ENCODE measurements around the gene SERPINA5.

Gene SERPINA5

GRCh38 chr14:94592457-94592856 lies 11.2 kb downstream of the SERPINA5 start:
- no peak for DNase-seq (ENCODE audit: low spot score in 2 of 2)
- Histone ChIP-seq H3K27me3 (ENCODE audit: low read depth) (no peaks in the 10 kb centered on the region), H3K4me3 (no peak overlapping the region), H3K4me1 (no peaks in the 10 kb centered on the region), H3K9me3 (no peaks in the 10 kb centered on the region), H3K36me3 (replicated peaks) (no peaks in the 10 kb centered on the region)
- in situ Hi-C loops (cut with MboI; ENCODE audit: low sequenced_read_pairs), result no loop called here

GRCh38 chr14:94593376-94593748 lies 12.1 kb downstream of the SERPINA5 start:
- no peaks in the 10 kb centered on the region for H3K36me3 ChIP-seq (replicated peaks)
- no peaks in the 10 kb centered on the region for H3K27me3 ChIP-seq (ENCODE audit: low read depth)
- no peaks in the 10 kb centered on the region for H3K9me3 ChIP-seq
- H3K4me1 ChIP-seq, result no peaks in the 10 kb centered on the region
- DNase-seq (ENCODE audit: low spot score in 2 of 2), result no peak
- no peak overlapping the region for H3K4me3 ChIP-seq
- in situ Hi-C loops (cut with MboI; ENCODE audit: low sequenced_read_pairs), result no loop called here

- Histone ChIP-seq H3K4me3 (no peak overlapping the region), H3K9me3 (no peaks in the 10 kb centered on the region), H3K27me3 (ENCODE audit: low read depth) (no peaks in the 10 kb centered on the region), H3K36me3 (replicated peaks) (no peaks in the 10 kb centered on the region), H3K4me1 (no peaks in the 10 kb centered on the region)
- DNase-seq (ENCODE audit: low spot score in 2 of 2), result no peak
- in situ Hi-C loops (cut with MboI; ENCODE audit: low sequenced_read_pairs), result no loop called here
These were observed 12.7 kb downstream of the SERPINA5 start for GRCh38 chr14:94593749-94594431.

GRCh38 chr14:94594441-94594840 lies 13.2 kb downstream of the SERPINA5 start:
- in situ Hi-C loops (cut with MboI; ENCODE audit: low sequenced_read_pairs), result no loop called here

GRCh38 chr14:94595912-94596311 lies 14.7 kb downstream of the SERPINA5 start:
- no peaks in the 10 kb centered on the region for H3K4me1 ChIP-seq

More at GRCh38 chr14:94594441-94594840, 13.2 kb downstream of the SERPINA5 start:
- H3K36me3 ChIP-seq (replicated peaks), result no peaks in the 10 kb centered on the region
- H3K9me3 ChIP-seq, result no peaks in the 10 kb centered on the region
- no peak overlapping the region for H3K4me3 ChIP-seq
- no peaks in the 10 kb centered on the region for H3K27me3 ChIP-seq (ENCODE audit: low read depth)
- no peaks in the 10 kb centered on the region for H3K4me1 ChIP-seq
- no peak for DNase-seq (ENCODE audit: low spot score in 2 of 2)

GRCh38 chr14:94596361-94596760 lies 15.1 kb downstream of the SERPINA5 start:
- no peak for DNase-seq (ENCODE audit: low spot score in 2 of 2)
- H3K36me3 ChIP-seq (replicated peaks), result no peaks in the 10 kb centered on the region
- no peaks in the 10 kb centered on the region for H3K4me1 ChIP-seq
- H3K9me3 ChIP-seq, result no peaks in the 10 kb centered on the region
- no peak overlapping the region for H3K4me3 ChIP-seq
- no peaks in the 10 kb centered on the region for H3K27me3 ChIP-seq (ENCODE audit: low read depth)
- in situ Hi-C loops (cut with MboI; ENCODE audit: low sequenced_read_pairs), result no loop called here

More at GRCh38 chr14:94595912-94596311, 14.7 kb downstream of the SERPINA5 start:
- Histone ChIP-seq H3K9me3 (no peaks in the 10 kb centered on the region), H3K36me3 (replicated peaks) (no peaks in the 10 kb centered on the region), H3K27me3 (ENCODE audit: low read depth) (no peaks in the 10 kb centered on the region), H3K4me3 (no peak overlapping the region)
- in situ Hi-C loops (cut with MboI; ENCODE audit: low sequenced_read_pairs), result no loop called here
- no peak for DNase-seq (ENCODE audit: low spot score in 2 of 2)

- in situ Hi-C loops (cut with MboI; ENCODE audit: low sequenced_read_pairs), result no loop called here
- Histone ChIP-seq H3K4me3 (no peak overlapping the region), H3K9me3 (no peaks in the 10 kb centered on the region), H3K4me1 (no peaks in the 10 kb centered on the region), H3K27me3 (ENCODE audit: low read depth) (no peaks in the 10 kb centered on the region), H3K36me3 (replicated peaks) (no peaks in the 10 kb centered on the region)
- no peak for DNase-seq (ENCODE audit: low spot score in 2 of 2)
These were observed 16.6 kb downstream of the SERPINA5 start for GRCh38 chr14:94597788-94598187.

- no peaks in the 10 kb centered on the region for H3K4me1 ChIP-seq
- no peak overlapping the region for H3K4me3 ChIP-seq
- H3K9me3 ChIP-seq, result no peaks in the 10 kb centered on the region
- no peaks in the 10 kb centered on the region for H3K27me3 ChIP-seq (ENCODE audit: low read depth)
- in situ Hi-C loops (cut with MboI; ENCODE audit: low sequenced_read_pairs), result no loop called here
- H3K36me3 ChIP-seq (replicated peaks), result no peaks in the 10 kb centered on the region
- no peak for DNase-seq (ENCODE audit: low spot score in 2 of 2)
These were observed 17.2 kb downstream of the SERPINA5 start for GRCh38 chr14:94598506-94598815.

- Histone ChIP-seq H3K27me3 (ENCODE audit: low read depth) (no peaks in the 10 kb centered on the region), H3K4me3 (no peak overlapping the region), H3K9me3 (no peaks in the 10 kb centered on the region), H3K36me3 (replicated peaks) (no peaks in the 10 kb centered on the region), H3K4me1 (no peaks in the 10 kb centered on the region)
- DNase-seq (ENCODE audit: low spot score in 2 of 2), result peak; percentile 10 to 12
- in situ Hi-C loops (cut with MboI; ENCODE audit: low sequenced_read_pairs), result no loop called here
These were observed 17.8 kb downstream of the SERPINA5 start for GRCh38 chr14:94598816-94599655.

- no peaks in the 10 kb centered on the region for H3K36me3 ChIP-seq (replicated peaks)
- no peaks in the 10 kb centered on the region for H3K4me1 ChIP-seq
- in situ Hi-C loops (cut with MboI; ENCODE audit: low sequenced_read_pairs), result no loop called here
- H3K27me3 ChIP-seq (ENCODE audit: low read depth), result no peaks in the 10 kb centered on the region
- no peaks in the 10 kb centered on the region for H3K9me3 ChIP-seq
- DNase-seq (ENCODE audit: low spot score in 2 of 2), result no peak
- H3K4me3 ChIP-seq, result no peak overlapping the region
These were observed 18.4 kb downstream of the SERPINA5 start for GRCh38 chr14:94599656-94600004.

- Histone ChIP-seq H3K36me3 (replicated peaks) (no peaks in the 10 kb centered on the region), H3K4me1 (no peaks in the 10 kb centered on the region), H3K27me3 (ENCODE audit: low read depth) (no peaks in the 10 kb centered on the region), H3K9me3 (no peaks in the 10 kb centered on the region), H3K4me3 (no peak overlapping the region)
- in situ Hi-C loops (cut with MboI; ENCODE audit: low sequenced_read_pairs), result no loop called here
- DNase-seq (ENCODE audit: low spot score in 2 of 2), result no peak
These were observed 18.9 kb downstream of the SERPINA5 start for GRCh38 chr14:94600148-94600545.

- DNase-seq (ENCODE audit: low spot score in 2 of 2), result no peak
- Histone ChIP-seq H3K4me1 (no peaks in the 10 kb centered on the region), H3K9me3 (no peaks in the 10 kb centered on the region), H3K27me3 (ENCODE audit: low read depth) (no peaks in the 10 kb centered on the region), H3K4me3 (no peak overlapping the region), H3K36me3 (replicated peaks) (no peaks in the 10 kb centered on the region)
- in situ Hi-C loops (cut with MboI; ENCODE audit: low sequenced_read_pairs), result no loop called here
These were observed 20.7 kb downstream of the SERPINA5 start for GRCh38 chr14:94601884-94602391.

GRCh38 chr14:94602722-94603121 lies 21.5 kb downstream of the SERPINA5 start:
- DNase-seq (ENCODE audit: low spot score in 2 of 2), result no peak
- H3K4me3 ChIP-seq, result no peak overlapping the region
- H3K9me3 ChIP-seq, result no peaks in the 10 kb centered on the region
- H3K36me3 ChIP-seq (replicated peaks), result no peaks in the 10 kb centered on the region
- in situ Hi-C loops (cut with MboI; ENCODE audit: low sequenced_read_pairs), result no loop called here
- H3K27me3 ChIP-seq (ENCODE audit: low read depth), result peaks cover 2% of the 10 kb centered on the region; the same call in 1 of the 2 replicates
- H3K4me1 ChIP-seq, result no peaks in the 10 kb centered on the region

- Histone ChIP-seq H3K36me3 (replicated peaks) (no peaks in the 10 kb centered on the region), H3K4me3 (no peak overlapping the region), H3K9me3 (no peaks in the 10 kb centered on the region), H3K27me3 (ENCODE audit: low read depth) (peaks cover 2% of the 10 kb centered on the region; the same call in 1 of the 2 replicates), H3K4me1 (no peaks in the 10 kb centered on the region)
- DNase-seq (ENCODE audit: low spot score in 2 of 2), result no peak
- in situ Hi-C loops (cut with MboI; ENCODE audit: low sequenced_read_pairs), result no loop called here
These were observed 24.1 kb downstream of the SERPINA5 start for GRCh38 chr14:94605361-94605760.
